ENCODE data around the gene PLEKHG5.

- TF ChIP-seq EP300 (IDR thresholded peaks at IDR 0.05): no peak
- TF ChIP-seq CTCF (IDR thresholded peaks at IDR 0.05): no peak
These were observed 14.2 kb downstream of the PLEKHG5 start for GRCh38 chr1:6477039-6477820.
